Suprapubic skin (tissue), 4 donors: Measurements from ENCODE around the gene HTR1E.

ENCODE experiments used
- CTCF ChIP-seq, 2 donors: fragments of 200-600 bp in 1 of 2; fragments of 450-650 bp in 1 of 2; sonication (generic) in 1 of 2; IDR thresholded peaks; one replicate each; pipeline ENCODE4 v1.5.1; 2016 to 2019; ENCODE audit warnings: antibody characterized with exemption in 2 of 2, mild to moderate bottlenecking in 1 of 2, moderate library complexity in 1 of 2
- EP300 ChIP-seq: sonication (generic); formaldehyde crosslinking; IDR thresholded peaks from one replicate; pipeline ENCODE4 v1.6.1; 2017; ENCODE audit warnings: antibody characterized with exemption
- POLR2A ChIP-seq, 2 donors: fragments of 450-650 bp; IDR thresholded peaks; one replicate each; pipeline ENCODE4 v1.6.1; 2017; ENCODE audit warnings: antibody characterized with exemption in 2 of 2, mild to moderate bottlenecking in 2 of 2, moderate library complexity in 2 of 2
- POLR2AphosphoS5 ChIP-seq, 3 donors: sonication (generic); formaldehyde crosslinking; IDR thresholded peaks; one replicate each; pipeline ENCODE4 v1.6.1; 2017; ENCODE audit warnings: antibody characterized with exemption in 3 of 3

GRCh38 chr6:86963352-86963751 is 26.0 kb downstream of the HTR1E start:
- TF ChIP-seq CTCF (IDR thresholded peaks at IDR 0.05) (no peak), POLR2A (IDR thresholded peaks at IDR 0.05) (no peak), EP300 (no peak), POLR2AphosphoS5 (IDR thresholded peaks at IDR 0.05) (no peak)
